GM13977 (cell line): ENCODE results near the gene CDC14A.

Experiments used
- DNase-seq: peaks from one replicate; pipeline ENCODE4 v3.0.0; 2012; ENCODE audit warnings: low spot score
- CTCF ChIP-seq: IDR thresholded peaks from 2 replicates; pipeline ENCODE4 v1.5.1; 2012; ENCODE audit warnings: mild to moderate bottlenecking, control low read depth; ENCODE audit not compliant: insufficient read depth; ENCODE audit errors: extremely low read depth, missing control alignments
- in situ Hi-C: fragments of 300-500 bp; cut with MboI; formaldehyde crosslinking; loops from one replicate; pipeline ENCODE4 v1.12.0; 2022; ENCODE audit warnings: low sequenced_read_pairs, low pct_unique_long_range_greater_than_20kb, mixed read lengths, inconsistent platforms; ENCODE audit not compliant: unreplicated experiment

CDC14A gene

DNA sequence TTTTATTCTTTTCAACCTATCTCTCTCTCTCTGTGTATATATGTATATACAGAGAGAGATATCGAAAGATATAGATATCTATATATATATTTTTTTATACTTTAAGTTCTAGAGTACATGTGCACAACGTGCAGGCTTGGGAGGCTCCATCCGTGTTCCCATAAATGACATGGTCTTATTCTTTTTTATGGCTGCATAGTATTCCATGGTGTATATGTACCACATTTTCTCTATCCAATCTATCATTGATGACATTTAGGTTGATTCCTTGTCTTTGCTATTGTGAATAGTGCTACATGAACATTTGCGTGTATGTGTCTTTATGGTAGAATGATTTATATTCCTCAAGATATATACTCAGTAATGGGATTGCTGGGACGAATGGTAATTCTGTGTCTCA is 130.4 kb downstream of the CDC14A start:
- TF ChIP-seq CTCF = no peak
- in situ Hi-C loops = no loop called here
- no peak for DNase-seq

DNA sequence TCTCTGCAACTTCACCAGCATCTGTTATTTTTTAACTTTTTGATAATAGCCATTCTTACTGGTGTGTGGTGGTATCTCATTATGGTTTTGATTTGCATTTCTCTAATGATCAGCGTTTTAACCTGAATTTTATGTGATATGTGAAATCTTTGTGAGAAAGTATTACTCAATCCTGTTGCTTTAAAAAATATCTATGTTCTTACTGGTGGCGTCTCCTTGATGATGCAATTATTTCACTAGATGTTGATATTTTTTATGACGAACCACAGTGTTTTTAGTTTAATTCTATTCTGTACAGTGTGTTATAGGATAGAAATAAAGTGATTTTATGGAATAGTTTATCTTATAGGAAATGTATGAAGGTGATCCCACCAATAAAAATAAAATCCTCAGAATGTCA is 130.9 kb downstream of the CDC14A start:
- DNase-seq = no peak
- no peak for TF ChIP-seq CTCF
- in situ Hi-C loops = no loop called here

DNA sequence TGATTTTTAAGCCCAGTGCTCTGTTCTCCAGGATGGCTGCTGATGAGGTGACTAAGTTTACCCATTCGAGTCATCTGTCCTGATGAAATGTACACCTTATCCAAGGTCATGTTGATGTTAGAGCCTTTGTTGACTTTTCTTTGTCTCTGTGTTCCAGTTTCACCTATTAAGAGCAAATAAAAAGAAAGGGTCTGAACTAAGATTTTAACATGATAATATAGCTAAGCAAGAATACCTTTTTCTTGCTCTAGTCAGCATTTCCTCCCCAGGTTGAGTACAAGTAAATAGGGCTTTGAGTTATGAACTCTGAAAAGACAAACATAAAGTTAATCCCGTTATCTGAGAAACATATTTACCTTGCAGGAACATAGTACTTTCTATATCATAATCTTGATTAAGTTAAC is 133.6 kb downstream of the CDC14A start:
- in situ Hi-C loops = no loop called here
- DNase-seq = no peak
- no peak for TF ChIP-seq CTCF

DNA sequence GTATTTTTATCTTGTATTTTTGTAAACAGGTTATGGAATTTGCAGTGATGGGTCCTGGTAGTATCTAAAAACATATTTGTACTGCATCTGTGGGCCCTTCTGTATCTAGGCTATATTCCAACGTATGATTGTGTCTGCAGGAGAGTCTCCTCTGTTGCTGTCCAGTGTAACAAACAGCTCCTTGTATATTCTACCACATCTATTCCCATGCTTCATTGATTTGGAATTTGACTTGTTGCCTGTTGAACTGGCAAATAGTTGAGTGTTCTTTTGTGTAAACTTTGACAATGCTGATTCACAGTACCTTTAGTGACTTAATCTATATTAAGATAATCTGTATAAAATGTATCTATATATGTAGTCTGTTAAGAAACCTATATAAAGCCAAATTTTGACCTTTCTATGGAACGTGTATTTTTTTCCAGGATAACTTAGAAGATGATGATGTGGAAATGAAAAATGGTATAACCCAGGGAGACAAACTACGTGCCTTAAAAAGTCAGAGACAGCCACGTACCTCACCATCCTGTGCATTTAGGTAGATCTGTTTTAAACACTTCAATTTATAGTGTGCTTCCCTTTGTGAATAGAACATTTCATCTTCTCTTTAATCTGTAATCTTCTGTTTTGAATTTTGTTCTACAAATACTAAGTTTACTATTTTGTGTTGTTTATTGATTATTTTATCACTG is 142.2 kb downstream of the CDC14A start:
- DNase-seq = no peak
- in situ Hi-C loops = no loop called here
- no peak for TF ChIP-seq CTCF

DNA sequence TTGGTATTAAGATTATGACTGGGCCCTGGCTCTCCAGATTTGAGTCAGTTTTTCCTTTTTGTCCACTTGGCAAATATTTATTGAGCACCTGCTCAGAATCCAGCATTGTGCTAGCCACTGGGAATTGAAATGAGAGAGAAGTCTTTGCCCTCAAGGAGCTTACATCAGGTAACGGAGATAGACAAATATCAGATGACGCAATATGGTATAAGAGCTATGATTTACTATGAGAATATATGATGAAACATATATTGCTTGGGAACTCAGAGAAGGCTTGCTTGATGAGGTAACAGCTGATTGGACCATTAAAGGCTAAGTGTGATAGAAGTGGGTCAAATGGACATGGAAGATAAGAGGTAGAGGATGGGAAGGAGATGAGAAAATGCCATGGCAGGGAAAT is 144.6 kb downstream of the CDC14A start:
- no peak for TF ChIP-seq CTCF
- no peak for DNase-seq
- in situ Hi-C loops = no loop called here

DNA sequence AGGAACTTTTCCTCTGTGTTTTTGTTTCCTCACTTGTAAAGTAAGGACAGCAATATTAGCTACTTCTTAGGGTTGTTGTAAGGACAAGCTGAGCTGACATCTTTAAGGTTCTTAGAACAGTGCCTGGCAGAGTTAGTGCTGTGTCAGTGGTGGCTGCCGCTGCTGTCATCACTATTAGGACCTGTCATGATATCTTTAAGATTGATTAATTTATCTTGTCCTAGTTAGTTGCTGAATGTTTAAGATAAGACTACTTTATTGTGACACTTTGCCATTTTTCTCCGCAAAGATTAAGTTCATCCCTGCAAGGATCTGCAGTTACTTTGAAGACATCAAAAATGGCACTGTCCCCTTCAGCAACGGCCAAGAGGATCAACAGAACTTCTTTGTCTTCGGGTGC is 145.5 kb downstream of the CDC14A start:
- in situ Hi-C loops = no loop called here
- no peak for TF ChIP-seq CTCF
- no peak for DNase-seq

GRCh38 chr1:100499194-100499811 is 147.0 kb downstream of the CDC14A start:
- in situ Hi-C loops = no loop called here
- TF ChIP-seq CTCF = no peak
- no peak for DNase-seq
